ENCODE results near the gene DESI2.

DESI2 gene

DNA sequence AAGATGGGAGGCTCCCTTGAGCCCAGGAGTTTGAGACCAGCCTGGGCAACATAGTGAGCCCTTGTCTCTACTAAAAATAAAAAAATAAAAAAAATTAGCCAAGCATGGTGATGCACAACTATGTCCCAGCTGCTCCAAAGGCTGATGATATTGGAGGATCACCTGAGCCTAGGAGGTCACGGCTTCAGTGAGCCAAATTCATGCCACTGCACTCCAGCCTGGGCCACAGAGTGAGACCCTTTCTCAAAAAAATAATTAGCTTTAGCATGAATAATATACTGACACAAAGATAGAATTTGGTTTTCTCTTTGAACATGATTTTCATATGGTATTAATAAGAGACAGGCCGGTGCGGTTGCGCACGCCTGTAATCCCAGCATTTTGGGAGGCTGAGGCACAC lies 88.8 kb downstream of the DESI2 start:
- Histone ChIP-seq H3K27me3 (replicated peaks; ENCODE audit: insufficient read depth, low read length) (no peaks in the 10 kb centered on the region), H3K9me3 (replicated peaks; ENCODE audit: insufficient read depth, low read length) (no peaks in the 10 kb centered on the region), H3K9ac (ENCODE audit: low read length) (no peak overlapping the region), H3K4me1 (ENCODE audit: low read length) (no peaks in the 10 kb centered on the region), H4K20me1 (ENCODE audit: insufficient read depth, low read length) (no peaks in the 10 kb centered on the region), H3K79me2 (ENCODE audit: low read length) (no peaks in the 10 kb centered on the region), H3K9me2 (replicated peaks; ENCODE audit: insufficient read depth, low read length) (no peaks in the 10 kb centered on the region), H3F3A (ENCODE audit: insufficient read depth, low read length) (no peaks in the 10 kb centered on the region), H3K36me3 (replicated peaks; ENCODE audit: insufficient read depth, low read length) (no peaks in the 10 kb centered on the region), H3K4me2 (ENCODE audit: low read depth, low read length) (no peak overlapping the region), H2AFZ (ENCODE audit: low read length) (no peak overlapping the region), H3K4me3 (ENCODE audit: low read length) (no peak overlapping the region), H3K27ac (ENCODE audit: low read length) (no peak overlapping the region)
- DNase-seq: no peak
- TF ChIP-seq EZH2 (optimal IDR thresholded peaks at IDR 0.05; ENCODE audit: low read depth, low read length) (no peak), EZH2phosphoT487 (IDR thresholded peaks at IDR 0.05; ENCODE audit: low read length) (no peak)
- TF ChIP-seq, protein P1, sequence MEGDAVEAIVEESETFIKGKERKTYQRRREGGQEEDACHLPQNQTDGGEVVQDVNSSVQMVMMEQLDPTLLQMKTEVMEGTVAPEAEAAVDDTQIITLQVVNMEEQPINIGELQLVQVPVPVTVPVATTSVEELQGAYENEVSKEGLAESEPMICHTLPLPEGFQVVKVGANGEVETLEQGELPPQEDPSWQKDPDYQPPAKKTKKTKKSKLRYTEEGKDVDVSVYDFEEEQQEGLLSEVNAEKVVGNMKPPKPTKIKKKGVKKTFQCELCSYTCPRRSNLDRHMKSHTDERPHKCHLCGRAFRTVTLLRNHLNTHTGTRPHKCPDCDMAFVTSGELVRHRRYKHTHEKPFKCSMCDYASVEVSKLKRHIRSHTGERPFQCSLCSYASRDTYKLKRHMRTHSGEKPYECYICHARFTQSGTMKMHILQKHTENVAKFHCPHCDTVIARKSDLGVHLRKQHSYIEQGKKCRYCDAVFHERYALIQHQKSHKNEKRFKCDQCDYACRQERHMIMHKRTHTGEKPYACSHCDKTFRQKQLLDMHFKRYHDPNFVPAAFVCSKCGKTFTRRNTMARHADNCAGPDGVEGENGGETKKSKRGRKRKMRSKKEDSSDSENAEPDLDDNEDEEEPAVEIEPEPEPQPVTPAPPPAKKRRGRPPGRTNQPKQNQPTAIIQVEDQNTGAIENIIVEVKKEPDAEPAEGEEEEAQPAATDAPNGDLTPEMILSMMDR (IDR thresholded peaks at IDR 0.05; ENCODE audit: low read length): no peak

- Histone ChIP-seq H3K9me3 (replicated peaks; ENCODE audit: insufficient read depth, low read length) (no peaks in the 10 kb centered on the region), H3K9ac (ENCODE audit: low read length) (no peak overlapping the region), H3K36me3 (replicated peaks; ENCODE audit: insufficient read depth, low read length) (no peaks in the 10 kb centered on the region), H3F3A (ENCODE audit: insufficient read depth, low read length) (no peaks in the 10 kb centered on the region), H3K79me2 (ENCODE audit: low read length) (no peaks in the 10 kb centered on the region), H4K20me1 (ENCODE audit: insufficient read depth, low read length) (no peaks in the 10 kb centered on the region), H3K4me3 (ENCODE audit: low read length) (no peak overlapping the region), H3K4me1 (ENCODE audit: low read length) (no peaks in the 10 kb centered on the region), H3K4me2 (ENCODE audit: low read depth, low read length) (no peak overlapping the region), H3K9me2 (replicated peaks; ENCODE audit: insufficient read depth, low read length) (no peaks in the 10 kb centered on the region), H2AFZ (ENCODE audit: low read length) (no peak overlapping the region), H3K27ac (ENCODE audit: low read length) (no peak overlapping the region), H3K27me3 (replicated peaks; ENCODE audit: insufficient read depth, low read length) (no peaks in the 10 kb centered on the region)
- DNase-seq: no peak
- no peak for TF ChIP-seq EZH2 (optimal IDR thresholded peaks at IDR 0.05; ENCODE audit: low read depth, low read length)
- TF ChIP-seq EZH2phosphoT487 (IDR thresholded peaks at IDR 0.05; ENCODE audit: low read length): no peak
- TF ChIP-seq, protein P1 (IDR thresholded peaks at IDR 0.05; ENCODE audit: low read length): no peak
These were observed 96.5 kb downstream of the DESI2 start for GRCh38 chr1:244749230-244750016.

DNA sequence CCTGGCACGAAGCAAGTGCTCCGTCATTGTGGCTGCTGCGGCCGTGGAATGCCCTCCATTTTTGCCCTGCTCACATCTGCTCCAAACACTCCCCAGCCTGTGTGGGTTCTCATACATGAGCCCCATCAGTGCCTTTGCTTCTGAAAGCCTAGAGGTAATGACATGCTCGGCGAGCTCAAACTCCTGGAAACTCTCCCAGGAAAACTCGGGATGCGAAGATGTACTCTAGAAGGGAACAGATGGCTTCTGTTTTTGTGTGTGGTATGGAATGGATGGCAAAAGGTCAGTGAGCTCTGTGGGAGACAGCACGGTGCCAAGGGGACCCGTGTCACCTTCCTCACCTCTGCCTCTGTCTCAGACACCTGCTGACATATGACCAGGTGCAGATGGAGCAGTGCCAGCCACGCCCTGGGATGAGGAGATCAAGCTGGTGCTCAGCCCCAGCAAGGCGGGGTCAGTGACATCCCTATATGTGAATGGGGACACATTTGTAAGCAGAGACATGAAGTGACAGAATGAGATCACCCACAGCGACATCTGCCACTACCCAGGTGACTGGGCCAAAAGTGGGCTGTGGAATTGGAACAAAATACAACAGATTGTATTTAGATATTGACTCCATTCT lies 98.5 kb downstream of the DESI2 start:
- Histone ChIP-seq H3K4me2 (ENCODE audit: low read depth, low read length) (no peak overlapping the region), H3K79me2 (ENCODE audit: low read length) (no peaks in the 10 kb centered on the region), H3K9me2 (replicated peaks; ENCODE audit: insufficient read depth, low read length) (no peaks in the 10 kb centered on the region), H3K27ac (ENCODE audit: low read length) (no peak overlapping the region), H3K9me3 (replicated peaks; ENCODE audit: insufficient read depth, low read length) (no peaks in the 10 kb centered on the region), H3F3A (ENCODE audit: insufficient read depth, low read length) (no peaks in the 10 kb centered on the region), H2AFZ (ENCODE audit: low read length) (no peak overlapping the region), H3K27me3 (replicated peaks; ENCODE audit: insufficient read depth, low read length) (no peaks in the 10 kb centered on the region), H4K20me1 (ENCODE audit: insufficient read depth, low read length) (no peaks in the 10 kb centered on the region), H3K4me1 (ENCODE audit: low read length) (no peaks in the 10 kb centered on the region), H3K4me3 (ENCODE audit: low read length) (no peak overlapping the region), H3K9ac (ENCODE audit: low read length) (no peak overlapping the region), H3K36me3 (replicated peaks; ENCODE audit: insufficient read depth, low read length) (no peaks in the 10 kb centered on the region)
- TF ChIP-seq, protein P1 (IDR thresholded peaks at IDR 0.05; ENCODE audit: low read length): no peak
- TF ChIP-seq EZH2 (optimal IDR thresholded peaks at IDR 0.05; ENCODE audit: low read depth, low read length): no peak
- TF ChIP-seq EZH2phosphoT487 (IDR thresholded peaks at IDR 0.05; ENCODE audit: low read length): no peak
- no peak for DNase-seq
